Measurements from ENCODE around the gene ANAPC5. TPM values are rescaled to one million over a fixed set of nuclear protein-coding genes. Genes with fewer than 3 reads are reported as not detected.
"Not testable (repeated sequence)": the region's sequence is repeated elsewhere in the genome, so short reads cannot be mapped to it uniquely, and the experiment has no call there.

ANAPC5 gene
- polyA plus RNA-seq, 3 donors: 67.3 to 161 (median 114) TPM

- H3K4me1 ChIP-seq (ENCODE audit: control insufficient read depth in 1 of 2, insufficient read depth in 2 of 2, low read length in 2 of 2); H3K9me3 Mint-ChIP-seq; H3K27ac Mint-ChIP-seq; H3K27me3 ChIP-seq (ENCODE audit: control insufficient read depth in 2 of 2, insufficient read depth in 2 of 2, low read length in 2 of 2); H3K27me3 Mint-ChIP-seq (ENCODE audit: low read depth in 3 of 3); H3K4me2 ChIP-seq (replicated peaks; ENCODE audit: extremely low read depth, low read length, poor library complexity, severe bottlenecking); H4K20me1 ChIP-seq (ENCODE audit: insufficient read depth, low read length); H3K36me3 Mint-ChIP-seq; H3K9ac ChIP-seq (ENCODE audit: insufficient read depth, low read length, poor library complexity, severe bottlenecking); H3K27ac ChIP-seq (ENCODE audit: low read depth in 1 of 2, low read length in 2 of 2); H3K4me3 ChIP-seq (replicated peaks in 1 of 3; ENCODE audit: low read depth in 2 of 3, low read length in 3 of 3); H2AFZ ChIP-seq (ENCODE audit: insufficient read depth, low read depth, low read length, poor library complexity, severe bottlenecking); H3K36me3 ChIP-seq (replicated peaks in 1 of 2; ENCODE audit: control insufficient read depth in 1 of 2, insufficient read depth in 2 of 2, low read length in 2 of 2); H3K4me1 Mint-ChIP-seq; intact Hi-C loops (cut with micrococcal nuclease); H3K9me3 ChIP-seq (replicated peaks in 1 of 2; ENCODE audit: control insufficient read depth in 1 of 2, insufficient read depth in 1 of 2, low read length in 2 of 2); H3K79me2 ChIP-seq (ENCODE audit: insufficient read depth, low read length); DNase-seq; H3K4me3 Mint-ChIP-seq: not testable (repeated sequence)
- 99% methylated on average over 19 of the region's 23 CpGs for WGBS (ENCODE audit: insufficient coverage)
Measured at GRCh38 chr12:121374336-121374735, 22.1 kb upstream of the ANAPC5 start.

GRCh38 chr12:121373755-121374154, 21.5 kb upstream of the ANAPC5 start:
- Mint-ChIP-seq H3K27ac (no peak overlapping the region), H3K27me3 (ENCODE audit: low read depth in 3 of 3) (peaks cover 3 to 7% (median 4%) of the 10 kb centered on the region in 3 donors), H3K4me3 (no peak overlapping the region), H3K4me1 (no peaks in the 10 kb centered on the region), H3K9me3 (peaks cover 0 to 6% (median 5%) of the 10 kb centered on the region in 7 donors), H3K36me3 (no peaks in the 10 kb centered on the region)
- peaks cover 0 to 7% of the 10 kb centered on the region in 2 donors for H3K9me3 ChIP-seq (replicated peaks in 1 of 2; ENCODE audit: control insufficient read depth in 1 of 2, insufficient read depth in 1 of 2, low read length in 2 of 2)
- H4K20me1 ChIP-seq (ENCODE audit: insufficient read depth, low read length): no peaks in the 10 kb centered on the region
- no peak overlapping the region for H3K9ac ChIP-seq (ENCODE audit: insufficient read depth, low read length, poor library complexity, severe bottlenecking)
- no CpG with 5 or more reads among the region's 6 CpGs for WGBS (ENCODE audit: insufficient coverage)
- no peaks in the 10 kb centered on the region for H3K79me2 ChIP-seq (ENCODE audit: insufficient read depth, low read length)
- no peak overlapping the region for H2AFZ ChIP-seq (ENCODE audit: insufficient read depth, low read depth, low read length, poor library complexity, severe bottlenecking)
- H3K4me3 ChIP-seq (replicated peaks in 1 of 3; ENCODE audit: low read depth in 2 of 3, low read length in 3 of 3): no peak overlapping the region
- H3K4me1 ChIP-seq (ENCODE audit: control insufficient read depth in 1 of 2, insufficient read depth in 2 of 2, low read length in 2 of 2): no peaks in the 10 kb centered on the region
- no peak for DNase-seq
- H3K27me3 ChIP-seq (ENCODE audit: control insufficient read depth in 2 of 2, insufficient read depth in 2 of 2, low read length in 2 of 2): no peaks in the 10 kb centered on the region
- H3K27ac ChIP-seq (ENCODE audit: low read depth in 1 of 2, low read length in 2 of 2): no peak overlapping the region
- intact Hi-C loops (cut with micrococcal nuclease): no loop called here
- no peak for TF ChIP-seq CTCF (IDR thresholded peaks at IDR 0.05)
- no peak overlapping the region for H3K4me2 ChIP-seq (replicated peaks; ENCODE audit: extremely low read depth, low read length, poor library complexity, severe bottlenecking)
- H3K36me3 ChIP-seq (replicated peaks in 1 of 2; ENCODE audit: control insufficient read depth in 1 of 2, insufficient read depth in 2 of 2, low read length in 2 of 2): no peaks in the 10 kb centered on the region
